Lower leg skin (tissue), 4 donors: ENCODE results near the gene MPZL1. TPM values are rescaled to one million over a fixed set of nuclear protein-coding genes. Genes with fewer than 3 reads are reported as not detected.

Experiments
- DNase-seq, 2 donors: peaks; one replicate each; pipeline ENCODE4 v3.0.0-alpha.2; 2019; ENCODE audit warnings: low spot score in 2 of 2
- H3K4me3 ChIP-seq: fragments of 200-600 bp; sonication (generic); 2 replicates; pipeline ENCODE4 v1.5.1; 2017; ENCODE audit warnings: mild to moderate bottlenecking, low read depth; ENCODE audit not compliant: poor library complexity, severe bottlenecking
- CTCF ChIP-seq, 3 donors: fragments of 450-650 bp; IDR thresholded peaks; one replicate each; pipeline ENCODE4 v1.5.1; 2016; ENCODE audit warnings: antibody characterized with exemption in 3 of 3, mild to moderate bottlenecking in 3 of 3, moderate library complexity in 2 of 3
- POLR2A ChIP-seq, 2 donors: fragments of 450-650 bp; IDR thresholded peaks; one replicate each; pipeline ENCODE4 v1.6.1; 2016 to 2017; ENCODE audit warnings: antibody characterized with exemption in 2 of 2, mild to moderate bottlenecking in 1 of 2, moderate library complexity in 1 of 2
- WGBS, 2 donors: methylation state at CpG; one replicate each; pipeline ENCODE4 v1.1.5; 2018; 5-methylcytosine and 5-hydroxymethylcytosine counted together
- intact Hi-C: fragments of 100-400 bp; cut with DNase I; formaldehyde crosslinking; loops from one replicate; pipeline ENCODE4 v1.15.0; 2023; ENCODE audit warnings: low total_unique reads
- total RNA-seq, 4 donors: library from RNA; depleted of rRNA; stranded (reverse); fragments of >200 nt; gene quantifications; one replicate each; pipeline ENCODE4 v1.1.0, GENCODE V29; 2016

Gene MPZL1
- total RNA-seq, 4 donors from 2014 or later, result 24.9 to 54.6 (median 30.9) TPM

GRCh38 chr1:167774710-167775109 lies 52.9 kb downstream of the MPZL1 start:
- intact Hi-C loops, result no loop called here
- no peak for TF ChIP-seq CTCF (IDR thresholded peaks at IDR 0.05)
- no peak for TF ChIP-seq POLR2A (IDR thresholded peaks at IDR 0.05)
- H3K4me3 ChIP-seq, result no peak overlapping the region
- no peak for DNase-seq

- no peak for DNase-seq
- TF ChIP-seq CTCF (IDR thresholded peaks at IDR 0.05), result no peak
- TF ChIP-seq POLR2A (IDR thresholded peaks at IDR 0.05), result no peak
- no peak overlapping the region for H3K4me3 ChIP-seq
- 39 to 46% methylated on average over 2 of the region's 2 CpGs for WGBS, 2 donors
- intact Hi-C loops, result no loop called here
Measured at GRCh38 chr1:167775178-167775577, 53.4 kb downstream of the MPZL1 start.

GRCh38 chr1:167776151-167776550 lies 54.4 kb downstream of the MPZL1 start:
- DNase-seq, result no peak
- intact Hi-C loops, result no loop called here

GRCh38 chr1:167776616-167777268 lies 55.0 kb downstream of the MPZL1 start:
- TF ChIP-seq POLR2A (IDR thresholded peaks at IDR 0.05) (no peak), CTCF (IDR thresholded peaks at IDR 0.05) (no peak)
- 95 to 100% methylated on average over 1 of the region's 1 CpG for WGBS, 2 donors
- no peak overlapping the region for H3K4me3 ChIP-seq
- intact Hi-C loops, result no loop called here
- DNase-seq, result no peak

More at GRCh38 chr1:167776151-167776550, 54.4 kb downstream of the MPZL1 start:
- TF ChIP-seq POLR2A (IDR thresholded peaks at IDR 0.05) (no peak), CTCF (IDR thresholded peaks at IDR 0.05) (no peak)
- no peak overlapping the region for H3K4me3 ChIP-seq
- WGBS, 2 donors, result 67 to 84% methylated on average over 1 of the region's 1 CpG

GRCh38 chr1:167777269-167777650 lies 55.5 kb downstream of the MPZL1 start:
- DNase-seq, result no peak
- intact Hi-C loops, result no loop called here
- TF ChIP-seq CTCF (IDR thresholded peaks at IDR 0.05) (no peak), POLR2A (IDR thresholded peaks at IDR 0.05) (no peak)
- 90 to 93% methylated on average over 5 of the region's 5 CpGs for WGBS, 2 donors
- no peak overlapping the region for H3K4me3 ChIP-seq

- H3K4me3 ChIP-seq, result no peak overlapping the region
- WGBS, 2 donors, result 97 to 100% methylated on average over 2 of the region's 2 CpGs
- intact Hi-C loops, result no loop called here
- no peak for DNase-seq
- TF ChIP-seq CTCF (IDR thresholded peaks at IDR 0.05) (no peak), POLR2A (IDR thresholded peaks at IDR 0.05) (no peak)
Measured at GRCh38 chr1:167781558-167781957, 59.8 kb downstream of the MPZL1 start.
